CD8-positive, alpha-beta memory T cell (primary cell): ENCODE measurements around the gene ZNF598. TPM values are rescaled to one million over a fixed set of nuclear protein-coding genes. Genes with fewer than 3 reads are reported as not detected.
"Not testable (repeated sequence)": the region's sequence is repeated elsewhere in the genome, so short reads cannot be mapped to it uniquely, and the experiment has no call there.

Source experiments
- CTCF ChIA-PET: fragments of 350-600 bp; sonication (Branson Sonifier 250); formaldehyde crosslinking; loops from one replicate; lab custom pipeline; 2021; ENCODE audit warnings: antibody characterized with exemption; lab: Charles Lee
- POLR2A ChIA-PET: fragments of 350-600 bp; sonication (Branson Sonifier 250); formaldehyde crosslinking; loops from one replicate; lab custom pipeline; 2021; ENCODE audit warnings: antibody characterized with exemption; lab: Charles Lee
- DNase-seq, 5 donors: peaks; one replicate each; pipeline versions ENCODE4 v3.0.0 to v3.0.0-alpha.2; 2020 to 2022; ENCODE audit warnings: mixed read lengths in 1 of 5
- H3K27ac ChIP-seq: one replicate; pipeline ENCODE4 v1.7.0; 2013; ENCODE audit warnings: low read depth, mild to moderate bottlenecking, low read length, moderate library complexity
- H3K27me3 ChIP-seq: 2 replicates; pipeline ENCODE4 v1.7.0; 2013; ENCODE audit warnings: low read length, mild to moderate bottlenecking; ENCODE audit not compliant: insufficient read depth, poor library complexity, severe bottlenecking
- H3K36me3 ChIP-seq: 2 replicates; pipeline ENCODE4 v1.7.0; 2013; ENCODE audit warnings: mild to moderate bottlenecking, low read length, moderate library complexity; ENCODE audit not compliant: insufficient read depth
- H3K4me1 ChIP-seq: 2 replicates; pipeline ENCODE4 v1.7.0; 2013; ENCODE audit warnings: mild to moderate bottlenecking, low read length, moderate library complexity; ENCODE audit not compliant: insufficient read depth
- H3K4me3 ChIP-seq: 2 replicates; pipeline ENCODE4 v1.7.0; 2013; ENCODE audit warnings: mild to moderate bottlenecking, low read length
- H3K9me3 ChIP-seq: 2 replicates; pipeline ENCODE4 v1.7.0; 2013; ENCODE audit warnings: mild to moderate bottlenecking, low read length
- H3K27ac Mint-ChIP-seq, 8 donors: one replicate each; pipeline ENCODE4 v1.8.0; 2020 to 2021; ENCODE audit warnings: mixed read lengths in 8 of 8, mild to moderate bottlenecking in 6 of 8, inconsistent platforms in 3 of 8, moderate library complexity in 3 of 8
- H3K27me3 Mint-ChIP-seq, 2 donors: one replicate each; pipeline ENCODE4 v1.8.0; 2020 to 2021; ENCODE audit warnings: mixed read lengths in 2 of 2, mild to moderate bottlenecking in 1 of 2, moderate library complexity in 1 of 2
- H3K36me3 Mint-ChIP-seq, 3 donors: one replicate each; pipeline ENCODE4 v1.8.0; 2020 to 2021; ENCODE audit warnings: mixed read lengths in 3 of 3, inconsistent platforms in 1 of 3, mild to moderate bottlenecking in 1 of 3
- H3K4me1 Mint-ChIP-seq, 3 donors: one replicate each; pipeline ENCODE4 v1.8.0; 2020 to 2021; ENCODE audit warnings: mixed read lengths in 3 of 3, inconsistent platforms in 1 of 3, mild to moderate bottlenecking in 1 of 3
- H3K4me3 Mint-ChIP-seq, 7 donors: one replicate each; pipeline ENCODE4 v1.8.0; 2020 to 2021; ENCODE audit warnings: mixed read lengths in 7 of 7, mild to moderate bottlenecking in 6 of 7, moderate library complexity in 4 of 7, inconsistent platforms in 2 of 7
- H3K9me3 Mint-ChIP-seq, 5 donors: one replicate each; pipeline ENCODE4 v1.8.0; 2020 to 2022; ENCODE audit warnings: mixed read lengths in 5 of 5, mild to moderate bottlenecking in 3 of 5, moderate library complexity in 2 of 5, inconsistent platforms in 1 of 5
- polyA plus RNA-seq: library from polyadenylated mRNA; unstranded; fragments of 300-500 nt; fragmentation: Illumina TruSeq; gene quantifications from one replicate; pipeline ENCODE4 v1.2.3, GENCODE V29; 2021
- total RNA-seq, 2 experiments: library from RNA; stranded (reverse); gene quantifications; one replicate each; pipeline ENCODE4 v1.2.3, GENCODE V29; 2021

ZNF598 gene
- total and polyA plus RNA-seq, 3 experiments from 2014 or later: 11.3 to 96.6 (median 91.8) TPM

- H3K27ac Mint-ChIP-seq: no peak overlapping the region
- ChIA-PET CTCF (interaction anchor here (1.1 to 2.0 kb wide), 3 partner anchors 11 to 125 kb away, joined by 3 to 12 read pairs (median 3); partner anchors contain the start of genes NTHL1 and TSC2), POLR2A (no interaction called here)
- Histone ChIP-seq H3K4me3 (no peak overlapping the region), H3K4me1 (peaks cover 10% of the 10 kb centered on the region), H3K9me3 (no peaks in the 10 kb centered on the region), H3K27ac (no peak overlapping the region), H3K27me3 (peaks cover 11% of the 10 kb centered on the region), H3K36me3 (no peaks in the 10 kb centered on the region)
- no peaks in the 10 kb centered on the region for H3K9me3 Mint-ChIP-seq
- peaks cover 2% of the 10 kb centered on the region in 3 donors for H3K4me1 Mint-ChIP-seq
- H3K27me3 Mint-ChIP-seq: peaks cover 8 to 11% of the 10 kb centered on the region in 2 donors
- no peaks in the 10 kb centered on the region for H3K36me3 Mint-ChIP-seq
- H3K4me3 Mint-ChIP-seq: no peak overlapping the region
- no peak for DNase-seq
Measured at GRCh38 chr16:2015117-2015946, 5.7 kb upstream of the ZNF598 start.

- no peak for DNase-seq
- Histone ChIP-seq H3K4me3 (no peak overlapping the region), H3K27me3 (no peaks in the 10 kb centered on the region), H3K36me3 (no peaks in the 10 kb centered on the region), H3K27ac (no peak overlapping the region), H3K9me3 (no peaks in the 10 kb centered on the region), H3K4me1 (peaks cover 14% of the 10 kb centered on the region)
- H3K27ac Mint-ChIP-seq: no peak overlapping the region
- no peak overlapping the region for H3K4me3 Mint-ChIP-seq
- H3K9me3 Mint-ChIP-seq: no peaks in the 10 kb centered on the region
- peaks cover 10 to 13% (median 12%) of the 10 kb centered on the region in 3 donors for H3K4me1 Mint-ChIP-seq
- CTCF ChIA-PET: interaction anchor here (0.8 to 2.0 kb wide), 4 partner anchors 9 to 127 kb away, joined by 3 to 10 read pairs (median 4); no protein-coding TSS in a partner anchor
- H3K27me3 Mint-ChIP-seq: peaks cover 3% of the 10 kb centered on the region in 2 donors
- POLR2A ChIA-PET: no interaction called here
- peaks cover 0 to 4% (median 0%) of the 10 kb centered on the region in 3 donors for H3K36me3 Mint-ChIP-seq
Measured at GRCh38 chr16:2013527-2013926, 3.9 kb upstream of the ZNF598 start.

GRCh38 chr16:2011726-2012125, 2.1 kb upstream of the ZNF598 start:
- H3K27ac Mint-ChIP-seq: peak overlapping the region in 4 of 8 donors; percentile 17 to 74 (median 40)
- not testable (repeated sequence) for H3K27ac ChIP-seq, DNase-seq, H3K36me3 Mint-ChIP-seq, H3K36me3 ChIP-seq, H3K9me3 ChIP-seq, H3K27me3 ChIP-seq, H3K27me3 Mint-ChIP-seq, H3K9me3 Mint-ChIP-seq, H3K4me3 ChIP-seq
- CTCF ChIA-PET: interaction anchor here (1.1 to 1.5 kb wide), 3 partner anchors 11 to 141 kb away, joined by 3 to 7 read pairs (median 4); no protein-coding TSS in a partner anchor
- peak overlapping the region in 1 of 7 donors; percentile 75 for H3K4me3 Mint-ChIP-seq
- POLR2A ChIA-PET: interaction anchor here (0.7 kb wide), 1 partner anchor 51 kb away, joined by 3 read pairs; no protein-coding TSS in a partner anchor
- H3K4me1 Mint-ChIP-seq: peaks cover 24 to 31% (median 24%) of the 10 kb centered on the region in 3 donors
- peaks cover 32% of the 10 kb centered on the region for H3K4me1 ChIP-seq

GRCh38 chr16:2009164-2009711, 383 bp downstream of the ZNF598 start:
- Histone ChIP-seq H3K9me3 (no peaks in the 10 kb centered on the region), H3K36me3 (no peaks in the 10 kb centered on the region), H3K4me1 (peaks cover 38% of the 10 kb centered on the region), H3K4me3 (peak overlapping the region; percentile 69), H3K27me3 (no peaks in the 10 kb centered on the region), H3K27ac (peak overlapping the region; percentile 79)
- Mint-ChIP-seq H3K4me1 (peaks cover 28 to 51% (median 30%) of the 10 kb centered on the region in 3 donors), H3K27ac (peak overlapping the region; percentile 62 to 100 (median 92)), H3K9me3 (no peaks in the 10 kb centered on the region), H3K36me3 (peaks cover 0 to 14% (median 0%) of the 10 kb centered on the region in 3 donors), H3K27me3 (no peaks in the 10 kb centered on the region), H3K4me3 (peak overlapping the region; percentile 74 to 93 (median 88))
- DNase-seq: peak in 1 of 5 donors; percentile 26
- POLR2A ChIA-PET: interaction anchor here (0.7 to 1.0 kb wide), 3 partner anchors 15 to 45 kb away, joined by 3 to 4 read pairs (median 4); partner anchors contain the start of gene RPS2
- CTCF ChIA-PET: no interaction called here

- Mint-ChIP-seq H3K4me1 (peaks cover 28 to 56% (median 30%) of the 10 kb centered on the region in 3 donors), H3K27me3 (no peaks in the 10 kb centered on the region), H3K36me3 (peaks cover 0 to 14% (median 0%) of the 10 kb centered on the region in 3 donors), H3K4me3 (peak overlapping the region; percentile 74 to 93 (median 88)), H3K9me3 (no peaks in the 10 kb centered on the region), H3K27ac (peak overlapping the region; percentile 62 to 97 (median 92))
- no peaks in the 10 kb centered on the region for H3K9me3 ChIP-seq
- H3K4me3 ChIP-seq: peak overlapping the region; percentile 69
- DNase-seq: peak in 2 of 5 donors; percentile 31 to 35
- no peaks in the 10 kb centered on the region for H3K36me3 ChIP-seq
- CTCF ChIA-PET: interaction anchor here (1.2 kb wide), 1 partner anchor 14 kb away, joined by 3 read pairs; no protein-coding TSS in a partner anchor
- H3K27ac ChIP-seq: peak overlapping the region; percentile 79
- H3K27me3 ChIP-seq: no peaks in the 10 kb centered on the region
- POLR2A ChIA-PET: interaction anchor here (0.7 to 1.1 kb wide), 4 partner anchors 15 to 44 kb away, joined by 3 to 4 read pairs (median 4); partner anchors contain the start of gene RPS2
- peaks cover 42% of the 10 kb centered on the region for H3K4me1 ChIP-seq
Measured at GRCh38 chr16:2008631-2009163, 924 bp downstream of the ZNF598 start.

GRCh38 chr16:2008009-2008526, 1.6 kb downstream of the ZNF598 start:
- Histone ChIP-seq H3K36me3 (no peaks in the 10 kb centered on the region), H3K27me3 (no peaks in the 10 kb centered on the region), H3K4me3 (peak overlapping the region; percentile 69), H3K27ac (peak overlapping the region; percentile 79), H3K9me3 (no peaks in the 10 kb centered on the region), H3K4me1 (peaks cover 42% of the 10 kb centered on the region)
- peak in 1 of 5 donors; percentile 37 for DNase-seq
- Mint-ChIP-seq H3K36me3 (peaks cover 0 to 14% (median 0%) of the 10 kb centered on the region in 3 donors), H3K4me3 (peak overlapping the region; percentile 74 to 93 (median 88)), H3K27me3 (no peaks in the 10 kb centered on the region), H3K9me3 (no peaks in the 10 kb centered on the region), H3K4me1 (peaks cover 28 to 59% (median 30%) of the 10 kb centered on the region in 3 donors), H3K27ac (peak overlapping the region; percentile 62 to 97 (median 92))
- ChIA-PET POLR2A (interaction anchor here (1.0 to 1.1 kb wide), 2 partner anchors 14 to 17 kb away, joined by 3 to 4 read pairs; no protein-coding TSS in a partner anchor), CTCF (interaction anchor here (1.2 kb wide), 1 partner anchor 14 kb away, joined by 3 read pairs; no protein-coding TSS in a partner anchor)

GRCh38 chr16:2007081-2007836, 2.4 kb downstream of the ZNF598 start:
- H3K4me3 ChIP-seq: peak overlapping the region; percentile 69
- H3K36me3 Mint-ChIP-seq: peaks cover 0 to 17% (median 0%) of the 10 kb centered on the region in 3 donors
- H3K27me3 Mint-ChIP-seq: no peaks in the 10 kb centered on the region
- H3K4me1 Mint-ChIP-seq: peaks cover 28 to 61% (median 30%) of the 10 kb centered on the region in 3 donors
- peaks cover 4% of the 10 kb centered on the region for H3K36me3 ChIP-seq
- H3K27me3 ChIP-seq: no peaks in the 10 kb centered on the region
- POLR2A ChIA-PET: interaction anchor here (1.1 kb wide), 1 partner anchor 16 kb away, joined by 4 read pairs; no protein-coding TSS in a partner anchor
- peak overlapping the region; percentile 62 to 97 (median 90) for H3K27ac Mint-ChIP-seq
- H3K9me3 Mint-ChIP-seq: no peaks in the 10 kb centered on the region
- DNase-seq: no peak
- peak overlapping the region; percentile 74 to 93 (median 88) for H3K4me3 Mint-ChIP-seq
- CTCF ChIA-PET: interaction anchor here (1.2 kb wide), 1 partner anchor 15 kb away, joined by 3 read pairs; no protein-coding TSS in a partner anchor
- peak overlapping the region; percentile 79 for H3K27ac ChIP-seq
- peaks cover 42% of the 10 kb centered on the region for H3K4me1 ChIP-seq
- no peaks in the 10 kb centered on the region for H3K9me3 ChIP-seq
